H1 (cell line): ENCODE results near the gene SENP6. TPM values are rescaled to one million over a fixed set of nuclear protein-coding genes. Genes with fewer than 3 reads are reported as not detected.

Experiments
- polyA plus RNA-seq, 7 experiments: library from polyadenylated mRNA; depleted of rRNA in 3 of 7; stranded (reverse) in 5 of 7; unstranded in 2 of 7; fragments of >200 nt in 5 of 7; fragments of 200-250 nt in 2 of 7; gene quantifications; 1 replicate in 5 of 7; 2 replicates in 1 of 7; 4 replicates in 1 of 7; pipeline versions ENCODE4 v1.2.1 to v1.2.3, GENCODE V29; 2011 to 2013; ENCODE audit warnings: missing spikeins in 2 of 7, mixed read lengths in 2 of 7
- total RNA-seq: library from RNA; stranded (reverse); fragmentation: NEBNext Ultra II Directional; extraction: Animal tissue kit (Norgen Biotek cat#: 25700); gene quantifications from 2 replicates; pipeline ENCODE4 v1.2.1, GENCODE V29; 2021
- TF ChIP-seq, protein P1 (sequence below), 3 experiments: IDR thresholded peaks; 1 replicate in 2 of 3; 2 replicates in 1 of 3; pipeline versions ENCODE4 v1.5.1 to v1.6.1; 2011; ENCODE audit warnings: low read length in 3 of 3, mild to moderate bottlenecking in 3 of 3, inconsistent platforms in 2 of 3, low read depth in 1 of 3, moderate library complexity in 1 of 3; ENCODE audit not compliant: insufficient read depth in 1 of 3; ENCODE audit errors: control extremely low read depth in 1 of 3

Gene SENP6
- total and polyA plus RNA-seq, 2 of the 8 experiments (the other 6 are each of a cell fraction or from before 2014, with no cell fraction given) = 13.8 to 103 TPM

DNA sequence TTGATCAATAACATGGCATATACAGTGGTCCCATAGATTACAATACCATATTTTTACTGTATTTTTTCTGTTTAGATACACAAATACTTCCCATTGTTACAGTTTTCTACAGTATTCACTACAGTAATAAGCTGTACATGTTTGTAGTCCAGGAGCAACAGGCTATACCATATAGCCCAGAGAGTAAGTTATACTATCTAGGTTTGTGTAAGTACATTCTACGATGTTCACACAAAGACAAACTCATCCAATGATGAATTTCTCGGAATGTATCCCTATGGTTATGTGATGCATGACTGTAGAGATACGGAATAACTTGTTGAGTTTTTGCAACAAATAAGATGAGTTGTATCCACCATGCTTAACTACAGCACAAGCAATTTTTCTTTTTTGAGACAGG is 143.7 kb downstream of the SENP6 start (continued):
- TF ChIP-seq, protein P1, sequence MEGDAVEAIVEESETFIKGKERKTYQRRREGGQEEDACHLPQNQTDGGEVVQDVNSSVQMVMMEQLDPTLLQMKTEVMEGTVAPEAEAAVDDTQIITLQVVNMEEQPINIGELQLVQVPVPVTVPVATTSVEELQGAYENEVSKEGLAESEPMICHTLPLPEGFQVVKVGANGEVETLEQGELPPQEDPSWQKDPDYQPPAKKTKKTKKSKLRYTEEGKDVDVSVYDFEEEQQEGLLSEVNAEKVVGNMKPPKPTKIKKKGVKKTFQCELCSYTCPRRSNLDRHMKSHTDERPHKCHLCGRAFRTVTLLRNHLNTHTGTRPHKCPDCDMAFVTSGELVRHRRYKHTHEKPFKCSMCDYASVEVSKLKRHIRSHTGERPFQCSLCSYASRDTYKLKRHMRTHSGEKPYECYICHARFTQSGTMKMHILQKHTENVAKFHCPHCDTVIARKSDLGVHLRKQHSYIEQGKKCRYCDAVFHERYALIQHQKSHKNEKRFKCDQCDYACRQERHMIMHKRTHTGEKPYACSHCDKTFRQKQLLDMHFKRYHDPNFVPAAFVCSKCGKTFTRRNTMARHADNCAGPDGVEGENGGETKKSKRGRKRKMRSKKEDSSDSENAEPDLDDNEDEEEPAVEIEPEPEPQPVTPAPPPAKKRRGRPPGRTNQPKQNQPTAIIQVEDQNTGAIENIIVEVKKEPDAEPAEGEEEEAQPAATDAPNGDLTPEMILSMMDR (IDR thresholded peaks at IDR 0.05; ENCODE audit: control extremely low read depth in 1 of 3, insufficient read depth in 1 of 3, low read depth in 1 of 3, low read length in 3 of 3) = no peak
